Tibial nerve (tissue), 4 donors: ENCODE measurements around the gene DTNB. TPM values are rescaled to one million over a fixed set of nuclear protein-coding genes. Genes with fewer than 3 reads are reported as not detected.

Experiments
- DNase-seq, 2 donors: peaks; one replicate each; pipeline ENCODE4 v3.0.0-alpha.2; 2019; ENCODE audit warnings: low spot score in 2 of 2
- H3K27ac ChIP-seq, 4 donors: fragments of 200-600 bp; sonication (generic) in 3 of 4; one replicate each; pipeline ENCODE4 v1.5.1; 2017 to 2019; ENCODE audit warnings: mild to moderate bottlenecking in 1 of 4
- H3K27me3 ChIP-seq, 2 donors: fragments of 200-600 bp; sonication (generic) in 1 of 2; one replicate each; pipeline versions ENCODE4 v1.5.1 to v1.6.0; 2017 to 2019
- H3K36me3 ChIP-seq, 3 donors: fragments of 200-600 bp; sonication (generic); one replicate each; pipeline ENCODE4 v1.5.1; 2018 to 2019
- H3K4me1 ChIP-seq, 4 donors: fragments of 200-600 bp; sonication (generic) in 3 of 4; one replicate each; pipeline ENCODE4 v1.5.1; 2017 to 2019
- H3K4me3 ChIP-seq, 4 donors: fragments of 200-600 bp; sonication (generic) in 3 of 4; one replicate each; pipeline ENCODE4 v1.5.1; 2017 to 2019; ENCODE audit warnings: mild to moderate bottlenecking in 1 of 4, moderate library complexity in 1 of 4
- H3K9me3 ChIP-seq, 4 donors: fragments of 200-600 bp; sonication (generic) in 3 of 4; one replicate each; pipeline ENCODE4 v1.5.1; 2017 to 2019
- EP300 ChIP-seq, 2 donors: sonication (generic); formaldehyde crosslinking; IDR thresholded peaks; one replicate each; pipeline ENCODE4 v1.6.1; 2017; ENCODE audit warnings: antibody characterized with exemption in 2 of 2, mild to moderate bottlenecking in 1 of 2
- POLR2A ChIP-seq, 2 donors: fragments of 450-650 bp; IDR thresholded peaks; one replicate each; pipeline ENCODE4 v1.6.1; 2017; ENCODE audit warnings: antibody characterized with exemption in 2 of 2, mild to moderate bottlenecking in 2 of 2, moderate library complexity in 2 of 2
- WGBS, 2 donors: methylation state at CpG; one replicate each; pipeline ENCODE4 v1.1.5; 2018; 5-methylcytosine and 5-hydroxymethylcytosine counted together
- total RNA-seq, 4 donors: library from RNA; depleted of rRNA; stranded (reverse); fragments of >200 nt; gene quantifications; one replicate each; pipeline ENCODE4 v1.1.0, GENCODE V29; 2016
- TF ChIP-seq, protein P1 (sequence below), 5 experiments: fragments of 200-600 bp in 3 of 5; fragments of 450-650 bp in 2 of 5; sonication (generic) in 3 of 5; IDR thresholded peaks; one replicate each; pipeline ENCODE4 v1.5.1; 2016 to 2019; ENCODE audit warnings: antibody characterized with exemption in 5 of 5, mild to moderate bottlenecking in 3 of 5, moderate library complexity in 2 of 5

The DTNB gene
- total RNA-seq, 4 donors from 2014 or later = 9.4 to 18.6 (median 13.1) TPM

DNA sequence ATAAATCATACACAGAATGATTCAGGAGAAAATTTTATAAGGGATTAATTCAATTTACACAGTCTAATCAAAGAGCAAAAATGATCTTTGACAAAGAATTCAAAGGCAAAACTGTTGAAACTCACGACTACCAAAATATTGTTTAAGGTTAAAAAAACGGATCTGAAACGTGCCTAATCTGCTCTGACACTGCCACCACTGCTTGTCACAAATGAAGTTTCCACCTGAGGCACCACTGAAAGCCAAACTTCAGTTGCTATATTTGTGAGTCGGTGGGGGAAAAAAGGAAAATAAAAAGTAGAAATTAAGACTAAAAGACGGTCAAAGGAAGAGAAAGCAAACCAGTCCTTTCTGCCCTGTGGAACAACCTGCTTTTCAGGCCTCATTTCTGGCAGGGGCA lies 191.0 kb downstream of the DTNB start:
- TF ChIP-seq POLR2A (IDR thresholded peaks at IDR 0.05) (no peak), EP300 (IDR thresholded peaks at IDR 0.05) (no peak)
- TF ChIP-seq, protein P1, sequence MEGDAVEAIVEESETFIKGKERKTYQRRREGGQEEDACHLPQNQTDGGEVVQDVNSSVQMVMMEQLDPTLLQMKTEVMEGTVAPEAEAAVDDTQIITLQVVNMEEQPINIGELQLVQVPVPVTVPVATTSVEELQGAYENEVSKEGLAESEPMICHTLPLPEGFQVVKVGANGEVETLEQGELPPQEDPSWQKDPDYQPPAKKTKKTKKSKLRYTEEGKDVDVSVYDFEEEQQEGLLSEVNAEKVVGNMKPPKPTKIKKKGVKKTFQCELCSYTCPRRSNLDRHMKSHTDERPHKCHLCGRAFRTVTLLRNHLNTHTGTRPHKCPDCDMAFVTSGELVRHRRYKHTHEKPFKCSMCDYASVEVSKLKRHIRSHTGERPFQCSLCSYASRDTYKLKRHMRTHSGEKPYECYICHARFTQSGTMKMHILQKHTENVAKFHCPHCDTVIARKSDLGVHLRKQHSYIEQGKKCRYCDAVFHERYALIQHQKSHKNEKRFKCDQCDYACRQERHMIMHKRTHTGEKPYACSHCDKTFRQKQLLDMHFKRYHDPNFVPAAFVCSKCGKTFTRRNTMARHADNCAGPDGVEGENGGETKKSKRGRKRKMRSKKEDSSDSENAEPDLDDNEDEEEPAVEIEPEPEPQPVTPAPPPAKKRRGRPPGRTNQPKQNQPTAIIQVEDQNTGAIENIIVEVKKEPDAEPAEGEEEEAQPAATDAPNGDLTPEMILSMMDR (IDR thresholded peaks at IDR 0.05) = no peak
- no peaks in the 10 kb centered on the region for H3K27me3 ChIP-seq
- H3K36me3 ChIP-seq = peaks cover 0 to 25% (median 0%) of the 10 kb centered on the region in 3 donors
- DNase-seq = no peak
- 72 to 74% methylated on average over 5 of the region's 5 CpGs for WGBS, 2 donors
- H3K4me3 ChIP-seq = no peak overlapping the region
- no peak overlapping the region for H3K27ac ChIP-seq
- no peaks in the 10 kb centered on the region for H3K4me1 ChIP-seq
- no peaks in the 10 kb centered on the region for H3K9me3 ChIP-seq

DNA sequence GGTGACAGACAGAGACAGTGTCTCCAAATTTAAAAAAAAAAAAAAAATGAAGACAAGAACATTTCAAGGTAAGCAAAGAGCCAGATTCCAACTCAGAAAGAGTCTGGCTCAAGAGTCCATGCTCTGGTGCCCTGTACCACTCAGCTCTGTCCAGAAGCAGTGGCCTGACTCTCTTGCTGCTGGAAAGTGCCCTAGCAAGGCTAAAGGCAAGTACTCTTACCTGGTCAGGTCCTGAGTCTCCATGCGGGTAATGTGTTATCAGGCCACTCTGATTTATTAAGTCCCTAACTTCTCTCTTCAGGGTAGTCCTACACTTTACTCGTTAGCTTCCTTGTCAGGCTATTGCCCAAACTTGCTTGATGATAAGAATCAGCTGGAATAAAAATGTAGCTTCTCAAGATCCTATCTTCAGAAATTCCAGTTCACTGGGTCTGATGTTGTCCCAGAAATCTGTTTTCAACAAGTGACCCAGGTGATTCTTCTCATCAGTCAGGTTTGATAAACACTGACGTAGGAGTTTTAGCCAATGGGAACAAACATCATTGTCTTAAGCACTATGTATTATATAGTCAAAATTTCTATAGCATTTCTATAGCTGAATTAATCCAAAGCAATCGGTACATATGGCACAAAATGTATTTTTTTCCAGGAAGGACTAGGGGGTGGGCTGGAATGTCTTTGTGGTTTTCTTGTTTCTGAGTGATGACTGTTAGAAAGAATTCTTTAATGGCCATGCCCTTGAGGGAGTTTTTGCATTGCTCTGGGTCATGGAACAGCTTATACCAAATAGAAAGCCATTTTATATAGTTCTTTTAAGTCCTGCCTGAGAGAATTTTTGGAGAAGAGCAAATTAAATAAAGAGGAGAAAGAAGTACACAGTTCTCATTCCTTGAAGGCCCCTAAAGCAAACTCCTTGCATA lies 191.7 kb downstream of the DTNB start:
- Histone ChIP-seq H3K4me1 (no peaks in the 10 kb centered on the region), H3K9me3 (peaks cover 0 to 5% (median 0%) of the 10 kb centered on the region in 4 donors), H3K27ac (no peak overlapping the region), H3K27me3 (no peaks in the 10 kb centered on the region), H3K4me3 (no peak overlapping the region), H3K36me3 (peaks cover 0 to 25% (median 0%) of the 10 kb centered on the region in 3 donors)
- no peak for DNase-seq
- TF ChIP-seq POLR2A (IDR thresholded peaks at IDR 0.05) (no peak), EP300 (IDR thresholded peaks at IDR 0.05) (no peak)
- TF ChIP-seq, protein P1 (IDR thresholded peaks at IDR 0.05) = no peak
- WGBS, 2 donors = 79 to 85% methylated on average over 4 of the region's 4 CpGs

DNA sequence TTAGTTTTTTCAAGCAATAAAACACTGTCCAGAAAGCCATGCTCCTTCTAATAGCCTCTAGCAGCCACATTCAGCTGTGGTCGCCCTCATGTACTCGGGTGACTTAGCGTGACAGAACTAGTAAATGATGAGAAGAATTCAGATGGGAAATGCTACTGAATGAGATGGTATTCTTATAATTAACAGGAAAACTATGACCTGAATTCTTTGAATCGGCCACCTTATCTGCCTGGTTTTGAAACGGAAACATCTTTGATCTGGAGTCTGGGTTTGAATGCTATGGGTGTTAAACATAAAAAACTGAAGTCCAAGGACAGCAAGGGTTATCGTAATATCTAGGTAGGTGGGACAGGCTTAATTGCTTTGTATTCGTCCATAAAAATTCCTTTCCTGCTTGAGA lies 192.8 kb downstream of the DTNB start:
- Histone ChIP-seq H3K4me3 (no peak overlapping the region), H3K36me3 (peaks cover 0 to 32% (median 0%) of the 10 kb centered on the region in 3 donors), H3K4me1 (no peaks in the 10 kb centered on the region), H3K27me3 (no peaks in the 10 kb centered on the region), H3K9me3 (peaks cover 0 to 16% (median 3%) of the 10 kb centered on the region in 4 donors), H3K27ac (no peak overlapping the region)
- no peak for DNase-seq
- TF ChIP-seq, protein P1 (IDR thresholded peaks at IDR 0.05) = no peak
- TF ChIP-seq POLR2A (IDR thresholded peaks at IDR 0.05) (no peak), EP300 (IDR thresholded peaks at IDR 0.05) (no peak)
- WGBS, 2 donors = 88 to 90% methylated on average over 7 of the region's 7 CpGs

DNA sequence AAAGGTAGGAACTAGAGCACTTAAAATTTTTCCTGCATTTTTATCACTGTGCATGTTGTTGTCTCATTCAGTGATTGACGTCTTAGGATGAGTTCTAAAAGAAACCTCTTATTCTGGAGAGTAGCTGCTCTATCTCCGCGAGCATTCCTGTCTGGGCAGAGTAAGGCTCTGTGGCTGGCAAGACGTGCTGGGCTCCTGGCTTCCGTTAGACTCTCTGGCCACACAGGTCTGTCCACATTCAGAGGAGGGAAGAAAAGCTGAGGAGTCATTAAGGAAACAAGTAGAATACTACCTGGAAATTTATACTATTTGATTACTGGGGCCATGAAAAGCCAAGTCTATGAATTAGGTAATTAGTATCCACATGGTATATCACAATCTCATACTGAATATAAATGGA lies 193.6 kb downstream of the DTNB start:
- Histone ChIP-seq H3K4me3 (no peak overlapping the region), H3K27me3 (no peaks in the 10 kb centered on the region), H3K9me3 (peaks cover 0 to 24% (median 4%) of the 10 kb centered on the region in 4 donors), H3K27ac (no peak overlapping the region), H3K36me3 (peaks cover 0 to 39% (median 0%) of the 10 kb centered on the region in 3 donors), H3K4me1 (no peaks in the 10 kb centered on the region)
- WGBS, 2 donors = 86 to 91% methylated on average over 5 of the region's 5 CpGs
- no peak for DNase-seq
- TF ChIP-seq EP300 (IDR thresholded peaks at IDR 0.05) (no peak), POLR2A (IDR thresholded peaks at IDR 0.05) (no peak)
- TF ChIP-seq, protein P1 (IDR thresholded peaks at IDR 0.05) = no peak

DNA sequence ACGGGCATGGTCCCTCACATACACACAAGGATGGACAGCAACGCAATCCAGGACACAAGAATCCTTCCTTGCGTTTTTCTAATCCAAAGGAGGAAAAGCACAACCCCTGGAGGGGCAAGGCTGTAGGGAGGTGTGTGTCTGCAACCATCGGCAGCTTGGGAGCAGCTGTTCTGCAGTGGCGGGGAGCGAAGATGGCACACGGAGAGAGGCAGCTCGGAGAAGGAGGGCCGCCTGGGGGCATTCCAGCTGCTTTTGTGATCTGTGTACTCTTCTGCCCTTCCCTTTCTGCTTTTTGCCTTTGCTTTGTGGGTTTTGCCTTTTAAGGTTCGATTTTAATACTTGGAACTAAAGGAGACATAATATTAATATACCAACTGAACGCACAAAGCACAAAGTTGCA lies 194.6 kb downstream of the DTNB start:
- 85% methylated on average over 11 of the region's 11 CpGs for WGBS, 2 donors
- H3K9me3 ChIP-seq = peaks cover 0 to 24% (median 4%) of the 10 kb centered on the region in 4 donors
- no peaks in the 10 kb centered on the region for H3K4me1 ChIP-seq
- H3K27me3 ChIP-seq = no peaks in the 10 kb centered on the region
- TF ChIP-seq EP300 (IDR thresholded peaks at IDR 0.05) (no peak), POLR2A (IDR thresholded peaks at IDR 0.05) (no peak)
- TF ChIP-seq, protein P1 (IDR thresholded peaks at IDR 0.05) = no peak
- peaks cover 0 to 39% (median 0%) of the 10 kb centered on the region in 3 donors for H3K36me3 ChIP-seq
- no peak overlapping the region for H3K27ac ChIP-seq
- DNase-seq = no peak
- H3K4me3 ChIP-seq = no peak overlapping the region
